Measurements from ENCODE around the gene PNCK. TPM values are rescaled to one million over a fixed set of nuclear protein-coding genes. Genes with fewer than 3 reads are reported as not detected.
A peak's percentile ranks its signal among the peaks of the same experiment; 100 is the strongest.

PNCK gene
- polyA plus RNA-seq, 3 donors, result not detected

DNA sequence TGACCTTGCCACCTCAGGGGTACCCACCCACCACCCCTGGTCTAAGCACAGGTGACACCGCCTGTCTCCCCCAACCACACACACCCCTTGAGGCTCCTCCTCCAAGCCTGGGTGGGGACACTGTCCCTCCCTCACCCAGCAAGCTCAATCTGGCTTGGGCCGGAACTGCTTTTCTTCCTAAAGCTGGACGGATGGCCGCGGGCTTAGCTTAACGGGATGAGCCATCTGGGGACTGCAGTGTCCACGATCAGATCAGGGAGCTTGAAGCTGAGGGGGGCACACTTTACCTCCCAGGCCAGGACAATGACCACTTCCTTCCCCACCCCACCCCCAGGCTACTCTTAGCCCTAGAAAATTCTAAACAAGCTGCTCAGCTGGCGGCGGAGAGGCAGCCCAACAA lies 13.1 kb upstream of the PNCK start:
- Histone ChIP-seq H2AFZ (ENCODE audit: insufficient read depth, low read depth, low read length, poor library complexity, severe bottlenecking) (no peak overlapping the region), H3K27ac (ENCODE audit: low read depth in 1 of 2, low read length in 2 of 2) (no peak overlapping the region), H3K79me2 (ENCODE audit: insufficient read depth, low read length) (no peaks in the 10 kb centered on the region), H3K27me3 (ENCODE audit: control insufficient read depth in 2 of 2, insufficient read depth in 2 of 2, low read length in 2 of 2) (peaks cover 4 to 51% of the 10 kb centered on the region in 2 donors), H3K4me3 (replicated peaks in 1 of 3; ENCODE audit: low read depth in 2 of 3, low read length in 3 of 3) (no peak overlapping the region), H3K36me3 (replicated peaks in 1 of 2; ENCODE audit: control insufficient read depth in 1 of 2, insufficient read depth in 2 of 2, low read length in 2 of 2) (no peaks in the 10 kb centered on the region), H4K20me1 (ENCODE audit: insufficient read depth, low read length) (no peaks in the 10 kb centered on the region), H3K9ac (ENCODE audit: insufficient read depth, low read length, poor library complexity, severe bottlenecking) (no peak overlapping the region), H3K4me2 (replicated peaks; ENCODE audit: extremely low read depth, low read length, poor library complexity, severe bottlenecking) (no peak overlapping the region), H3K4me1 (ENCODE audit: control insufficient read depth in 1 of 2, insufficient read depth in 2 of 2, low read length in 2 of 2) (no peaks in the 10 kb centered on the region), H3K9me3 (replicated peaks in 1 of 2; ENCODE audit: control insufficient read depth in 1 of 2, insufficient read depth in 1 of 2, low read length in 2 of 2) (peaks cover 3 to 10% of the 10 kb centered on the region in 2 donors)
- H3K36me3 Mint-ChIP-seq, result peaks cover 2 to 3% of the 10 kb centered on the region in 2 donors
- DNase-seq, result no peak
- peaks cover 12% of the 10 kb centered on the region for H3K4me1 Mint-ChIP-seq
- intact Hi-C loops (cut with micrococcal nuclease), result no loop called here
- TF ChIP-seq, protein P1, sequence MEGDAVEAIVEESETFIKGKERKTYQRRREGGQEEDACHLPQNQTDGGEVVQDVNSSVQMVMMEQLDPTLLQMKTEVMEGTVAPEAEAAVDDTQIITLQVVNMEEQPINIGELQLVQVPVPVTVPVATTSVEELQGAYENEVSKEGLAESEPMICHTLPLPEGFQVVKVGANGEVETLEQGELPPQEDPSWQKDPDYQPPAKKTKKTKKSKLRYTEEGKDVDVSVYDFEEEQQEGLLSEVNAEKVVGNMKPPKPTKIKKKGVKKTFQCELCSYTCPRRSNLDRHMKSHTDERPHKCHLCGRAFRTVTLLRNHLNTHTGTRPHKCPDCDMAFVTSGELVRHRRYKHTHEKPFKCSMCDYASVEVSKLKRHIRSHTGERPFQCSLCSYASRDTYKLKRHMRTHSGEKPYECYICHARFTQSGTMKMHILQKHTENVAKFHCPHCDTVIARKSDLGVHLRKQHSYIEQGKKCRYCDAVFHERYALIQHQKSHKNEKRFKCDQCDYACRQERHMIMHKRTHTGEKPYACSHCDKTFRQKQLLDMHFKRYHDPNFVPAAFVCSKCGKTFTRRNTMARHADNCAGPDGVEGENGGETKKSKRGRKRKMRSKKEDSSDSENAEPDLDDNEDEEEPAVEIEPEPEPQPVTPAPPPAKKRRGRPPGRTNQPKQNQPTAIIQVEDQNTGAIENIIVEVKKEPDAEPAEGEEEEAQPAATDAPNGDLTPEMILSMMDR (IDR thresholded peaks at IDR 0.05), result no peak
- no peak overlapping the region for H3K27ac Mint-ChIP-seq
- H3K9me3 Mint-ChIP-seq, result peaks cover 0 to 17% (median 9%) of the 10 kb centered on the region in 7 donors
- H3K4me3 Mint-ChIP-seq, result peak overlapping the region in 1 of 2 donors; percentile 26
- H3K27me3 Mint-ChIP-seq (ENCODE audit: low read depth in 3 of 3), result peaks cover 33 to 70% (median 47%) of the 10 kb centered on the region in 3 donors
- WGBS (ENCODE audit: insufficient coverage), result 75% methylated on average over 5 of the region's 9 CpGs

DNA sequence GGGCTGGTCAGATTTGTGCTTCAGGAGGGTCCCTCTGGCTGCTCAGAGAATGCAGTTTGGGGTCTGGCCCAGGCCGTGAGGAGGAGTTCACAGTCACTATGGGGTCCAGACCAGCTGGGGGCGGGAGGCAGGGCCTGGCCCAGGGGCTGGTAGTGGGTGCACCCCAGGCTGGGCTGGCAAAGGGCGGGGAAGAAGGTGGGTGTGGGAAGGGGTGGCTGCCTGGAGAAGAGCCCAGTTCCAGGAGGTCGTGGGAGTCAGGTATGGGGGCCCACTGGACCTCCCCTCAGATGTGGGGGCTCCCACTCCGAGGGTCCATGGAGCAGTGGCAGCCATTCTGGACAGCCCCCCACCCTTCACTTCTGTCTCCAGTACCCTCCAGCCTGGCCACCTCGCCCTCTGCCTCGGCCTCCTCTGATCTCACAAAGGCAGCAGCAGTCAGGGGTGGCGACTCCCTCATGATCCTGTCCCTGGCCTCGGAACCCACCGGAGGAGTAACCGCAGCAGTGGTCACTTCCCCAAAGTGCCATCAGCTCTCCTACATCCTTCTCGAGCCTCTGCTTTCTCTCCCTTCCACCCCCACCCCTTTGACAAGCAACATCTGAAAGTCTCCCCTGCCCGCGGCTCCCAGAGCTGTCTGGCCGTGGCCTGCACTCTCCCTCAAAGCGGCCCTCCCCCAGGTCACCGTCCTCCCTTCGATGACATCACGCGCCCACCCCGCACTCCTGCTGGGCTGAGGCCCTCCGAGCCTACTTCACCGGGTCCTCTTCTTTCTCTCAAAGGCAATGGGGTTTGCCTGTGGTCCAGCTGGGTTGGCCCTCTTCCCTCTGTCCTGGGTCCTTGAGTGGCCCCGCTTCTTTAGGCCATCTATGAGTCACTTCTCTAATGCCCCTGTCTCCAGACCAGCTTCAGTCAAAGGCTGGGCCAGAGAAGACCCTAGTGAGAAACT lies 12.4 kb upstream of the PNCK start:
- no peaks in the 10 kb centered on the region for H3K36me3 ChIP-seq (replicated peaks in 1 of 2; ENCODE audit: control insufficient read depth in 1 of 2, insufficient read depth in 2 of 2, low read length in 2 of 2)
- no peaks in the 10 kb centered on the region for H3K4me1 ChIP-seq (ENCODE audit: control insufficient read depth in 1 of 2, insufficient read depth in 2 of 2, low read length in 2 of 2)
- peaks cover 0 to 17% (median 9%) of the 10 kb centered on the region in 7 donors for H3K9me3 Mint-ChIP-seq
- no peaks in the 10 kb centered on the region for H4K20me1 ChIP-seq (ENCODE audit: insufficient read depth, low read length)
- H3K4me2 ChIP-seq (replicated peaks; ENCODE audit: extremely low read depth, low read length, poor library complexity, severe bottlenecking), result no peak overlapping the region
- 67% methylated on average over 8 of the region's 24 CpGs for WGBS (ENCODE audit: insufficient coverage)
- intact Hi-C loops (cut with micrococcal nuclease), result no loop called here
- H3K4me1 Mint-ChIP-seq, result peaks cover 12% of the 10 kb centered on the region
- peak overlapping the region in 1 of 7 donors; percentile 41 for H3K27ac Mint-ChIP-seq
- H3K79me2 ChIP-seq (ENCODE audit: insufficient read depth, low read length), result no peaks in the 10 kb centered on the region
- peaks cover 2 to 3% of the 10 kb centered on the region in 2 donors for H3K36me3 Mint-ChIP-seq
- no peak overlapping the region for H3K27ac ChIP-seq (ENCODE audit: low read depth in 1 of 2, low read length in 2 of 2)
- peak in 1 of 3 donors; percentile 23 for DNase-seq
- H3K27me3 Mint-ChIP-seq (ENCODE audit: low read depth in 3 of 3), result peaks cover 33 to 63% (median 45%) of the 10 kb centered on the region in 3 donors
- H3K9me3 ChIP-seq (replicated peaks in 1 of 2; ENCODE audit: control insufficient read depth in 1 of 2, insufficient read depth in 1 of 2, low read length in 2 of 2), result peaks cover 3 to 10% of the 10 kb centered on the region in 2 donors
- H3K27me3 ChIP-seq (ENCODE audit: control insufficient read depth in 2 of 2, insufficient read depth in 2 of 2, low read length in 2 of 2), result peaks cover 4 to 48% of the 10 kb centered on the region in 2 donors
- no peak overlapping the region for H2AFZ ChIP-seq (ENCODE audit: insufficient read depth, low read depth, low read length, poor library complexity, severe bottlenecking)
- no peak overlapping the region for H3K4me3 ChIP-seq (replicated peaks in 1 of 3; ENCODE audit: low read depth in 2 of 3, low read length in 3 of 3)
- TF ChIP-seq, protein P1 (IDR thresholded peaks at IDR 0.05), result no peak
- peak overlapping the region in 1 of 2 donors; percentile 46 for H3K4me3 Mint-ChIP-seq
- no peak overlapping the region for H3K9ac ChIP-seq (ENCODE audit: insufficient read depth, low read length, poor library complexity, severe bottlenecking)
